Measurements from ENCODE around the gene NIFK.
A peak's percentile ranks its signal among the peaks of the same experiment; 100 is the strongest.
"Not testable (repeated sequence)": the region's sequence is repeated elsewhere in the genome, so short reads cannot be mapped to it uniquely, and the experiment has no call there.

Gene NIFK

DNA sequence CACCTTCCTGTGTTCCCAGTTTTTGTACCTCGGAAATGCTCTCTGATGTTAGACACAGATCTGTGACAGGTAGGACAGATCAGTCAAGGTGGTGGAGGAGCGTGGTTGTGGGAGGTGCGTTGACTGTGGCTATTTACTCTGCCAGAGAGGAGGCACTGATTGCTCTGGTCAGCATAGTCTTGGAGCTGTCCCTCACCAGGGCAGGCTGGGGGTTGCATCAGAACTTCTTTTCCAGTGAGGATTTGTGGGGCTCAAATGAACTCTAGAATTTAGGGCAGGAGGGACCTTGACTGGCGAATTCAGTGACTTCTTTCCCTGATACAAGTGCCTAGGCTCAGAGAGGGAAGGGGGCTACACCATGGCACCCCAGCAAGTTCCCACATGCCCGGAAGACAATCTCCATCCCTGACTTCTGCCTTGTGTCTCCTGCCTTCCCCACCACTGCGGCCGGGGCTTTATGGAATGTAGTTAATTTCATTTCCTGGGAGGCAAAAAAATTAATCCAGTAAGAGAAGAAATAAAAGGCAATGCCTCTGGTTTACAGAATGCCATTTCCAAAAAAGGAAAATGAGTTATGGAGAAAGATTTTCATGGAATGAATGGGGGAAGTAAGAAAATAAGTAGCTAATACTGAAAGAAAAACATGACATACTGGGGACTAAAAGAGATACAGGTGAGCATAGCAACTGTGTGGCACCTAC is 26.1 kb downstream of the NIFK start:
- DNase-seq (no peak), ATAC-seq (no peak)
- Mint-ChIP-seq H3K4me1 (no peaks in the 10 kb centered on the region), H3K4me3 (no peak overlapping the region), H3K27ac (peak overlapping the region in 1 of 2 donors; percentile 59), H3K9me3 (no peaks in the 10 kb centered on the region), H3K27me3 (no peaks in the 10 kb centered on the region)

DNA sequence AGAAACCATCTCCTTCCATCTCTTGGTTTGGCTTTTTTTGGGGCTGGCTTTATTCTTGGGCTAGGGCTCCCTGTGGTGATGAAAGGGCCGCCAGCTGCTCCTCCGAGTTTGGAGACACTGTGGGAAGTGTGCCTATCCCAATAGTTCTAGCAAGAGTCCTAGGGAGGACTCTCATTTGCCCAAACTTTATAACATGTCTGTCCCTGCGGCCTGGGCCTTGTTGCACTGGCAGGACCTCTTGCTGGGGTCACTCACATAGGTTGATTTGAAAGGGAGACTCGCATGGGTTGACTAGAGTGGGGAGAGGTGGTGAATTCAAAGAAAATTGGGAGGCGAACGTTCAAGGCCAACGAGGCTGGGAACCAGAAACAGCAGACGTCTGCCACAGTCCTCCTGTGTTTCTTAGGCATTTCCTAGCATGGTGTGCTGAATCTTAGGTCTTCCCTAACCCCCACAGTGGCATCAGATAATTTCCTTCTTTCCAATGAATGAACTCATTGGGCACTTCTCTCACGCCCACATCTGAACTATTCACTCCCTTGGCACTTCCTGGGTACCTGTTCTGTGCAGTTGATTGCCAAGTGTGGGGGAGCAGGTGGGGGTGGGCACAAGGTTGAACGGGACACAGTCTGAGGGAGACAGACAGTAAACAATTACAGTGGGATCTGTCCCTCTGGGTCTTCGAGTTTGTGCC is 26.8 kb downstream of the NIFK start:
- Mint-ChIP-seq H3K27ac (no peak overlapping the region), H3K4me3 (no peak overlapping the region), H3K27me3 (no peaks in the 10 kb centered on the region), H3K9me3 (no peaks in the 10 kb centered on the region), H3K4me1 (no peaks in the 10 kb centered on the region)
- ATAC-seq (no peak), DNase-seq (no peak)

DNA sequence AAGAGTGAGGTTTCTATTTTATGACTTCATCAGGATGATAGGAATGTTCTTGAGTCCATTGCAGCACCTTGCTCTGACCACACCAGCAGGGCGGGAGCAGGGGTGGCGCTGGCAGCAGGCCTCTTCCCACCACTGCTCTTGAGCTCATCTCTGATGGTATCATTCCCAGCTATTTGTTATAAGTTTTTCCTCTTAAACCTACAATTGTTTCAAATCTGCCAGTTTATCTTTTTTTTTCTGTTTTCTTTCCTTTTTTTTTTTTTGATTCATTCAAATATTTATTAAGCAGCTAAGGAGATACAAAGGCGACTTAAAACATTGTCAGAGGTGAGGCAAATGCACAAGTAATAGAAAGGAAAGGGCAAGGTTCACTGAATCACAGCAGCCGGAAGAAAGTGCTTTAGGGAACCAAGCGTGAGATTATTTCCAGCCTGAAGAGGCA is 28.7 kb downstream of the NIFK start:
- DNase-seq (no peak), ATAC-seq (no peak)
- Mint-ChIP-seq H3K27ac (peak overlapping the region in 1 of 2 donors; percentile 42), H3K4me3 (no peak overlapping the region), H3K9me3 (no peaks in the 10 kb centered on the region), H3K4me1 (no peaks in the 10 kb centered on the region), H3K27me3 (no peaks in the 10 kb centered on the region)

DNA sequence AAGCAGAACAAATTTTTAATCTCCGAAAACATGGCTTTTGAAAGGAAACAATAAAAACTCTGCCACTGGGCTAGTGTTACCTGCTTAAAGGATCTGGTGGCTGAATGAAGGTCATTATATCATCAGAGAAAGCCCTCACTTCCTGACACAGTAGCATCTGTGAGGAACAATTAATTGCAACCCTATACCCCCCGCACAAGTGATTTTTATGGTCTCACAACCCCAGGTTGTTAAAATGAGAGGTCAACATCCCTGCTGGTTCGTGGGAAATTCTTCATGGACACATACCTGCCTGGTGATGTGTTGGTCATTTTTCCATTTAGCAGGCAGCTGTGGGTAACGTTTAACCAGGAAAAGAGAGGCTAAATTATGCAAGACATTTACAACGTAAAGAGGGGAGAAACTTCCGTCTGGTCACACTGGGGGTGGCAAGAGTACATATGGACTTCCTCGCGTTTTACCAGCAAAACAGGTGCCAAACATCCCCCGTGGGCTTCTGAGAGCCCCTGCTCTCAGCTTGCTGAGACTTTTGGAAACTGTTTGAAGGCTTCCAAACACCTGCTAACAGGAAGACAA is 29.2 kb downstream of the NIFK start:
- Mint-ChIP-seq H3K4me1 (no peaks in the 10 kb centered on the region), H3K27me3 (no peaks in the 10 kb centered on the region), H3K4me3 (no peak overlapping the region), H3K9me3 (no peaks in the 10 kb centered on the region), H3K27ac (no peak overlapping the region)
- no peak for DNase-seq
- no peak for ATAC-seq

DNA sequence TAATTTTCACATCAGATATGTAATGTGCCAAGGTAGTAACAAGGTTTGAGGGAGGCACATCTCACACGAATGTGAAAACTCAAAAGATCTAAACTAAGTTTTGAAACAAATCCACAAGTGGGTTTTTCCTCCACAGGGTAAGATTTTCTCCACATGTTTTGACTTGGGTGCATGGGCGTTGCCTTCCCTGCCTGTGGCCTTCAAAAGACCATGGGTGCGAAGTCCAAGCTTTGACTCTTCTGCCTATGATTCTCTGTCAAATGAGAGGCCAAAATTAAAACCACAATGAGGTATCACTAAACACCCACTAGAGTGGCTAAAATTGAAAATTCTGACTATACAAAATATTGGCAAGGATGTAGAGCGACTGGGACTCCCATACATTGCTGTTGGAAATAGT is 30.7 kb downstream of the NIFK start:
- Mint-ChIP-seq H3K4me3 (no peak overlapping the region), H3K4me1 (peaks cover 12% of the 10 kb centered on the region), H3K27me3 (no peaks in the 10 kb centered on the region), H3K9me3 (no peaks in the 10 kb centered on the region), H3K27ac (no peak overlapping the region)
- ATAC-seq: no peak
- DNase-seq: no peak

DNA sequence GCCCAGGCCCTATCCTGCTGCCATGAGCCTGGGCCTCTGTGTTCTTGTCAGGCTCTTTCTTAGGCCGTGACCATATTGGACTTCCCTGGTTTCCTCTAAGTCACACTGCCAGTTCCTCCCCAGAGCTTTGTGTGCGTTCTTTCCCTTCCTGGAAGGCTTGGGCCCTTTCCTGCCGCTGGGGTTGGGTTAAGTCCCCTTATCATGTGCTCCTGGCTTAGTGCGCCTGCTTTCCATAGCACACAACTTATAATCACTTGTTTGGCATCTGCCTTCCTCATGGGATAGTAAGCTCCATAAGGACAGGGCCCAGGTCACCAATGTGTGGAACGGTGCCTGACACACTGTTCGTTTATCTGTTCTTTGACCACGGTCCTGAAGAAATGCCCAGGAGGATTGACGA is 31.3 kb downstream of the NIFK start:
- H3K4me1 Mint-ChIP-seq: peaks cover 18% of the 10 kb centered on the region
- no peaks in the 10 kb centered on the region for H3K27me3 Mint-ChIP-seq
- ATAC-seq (no peak), DNase-seq (no peak)
- H3K4me3 Mint-ChIP-seq: no peak overlapping the region
- no peaks in the 10 kb centered on the region for H3K9me3 Mint-ChIP-seq
- no peak overlapping the region for H3K27ac Mint-ChIP-seq

DNA sequence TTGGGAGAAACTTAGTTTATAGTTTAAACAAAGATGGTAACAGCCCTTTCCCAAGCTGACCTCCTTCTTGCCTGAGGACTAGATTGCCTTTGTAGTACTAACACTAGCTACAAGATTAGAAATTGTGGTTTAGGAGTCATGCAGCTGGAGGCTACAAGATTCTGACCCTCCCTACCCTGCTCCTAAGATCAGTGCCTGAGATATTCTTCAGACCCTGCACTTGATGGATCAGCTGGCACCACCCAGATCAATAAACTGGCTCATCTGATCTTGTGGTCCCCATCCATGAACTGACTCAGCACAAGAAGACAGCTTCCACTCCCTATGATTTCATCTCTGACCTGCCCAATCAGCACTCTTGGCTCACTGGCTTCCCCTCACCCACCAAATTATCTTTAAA is 34.9 kb downstream of the NIFK start:
- Mint-ChIP-seq H3K27ac (peak overlapping the region in 1 of 2 donors; percentile 72), H3K4me1 (peaks cover 41% of the 10 kb centered on the region)
- H3K9me3 Mint-ChIP-seq, H3K27me3 Mint-ChIP-seq, DNase-seq, ATAC-seq, H3K4me3 Mint-ChIP-seq: not testable (repeated sequence)

DNA sequence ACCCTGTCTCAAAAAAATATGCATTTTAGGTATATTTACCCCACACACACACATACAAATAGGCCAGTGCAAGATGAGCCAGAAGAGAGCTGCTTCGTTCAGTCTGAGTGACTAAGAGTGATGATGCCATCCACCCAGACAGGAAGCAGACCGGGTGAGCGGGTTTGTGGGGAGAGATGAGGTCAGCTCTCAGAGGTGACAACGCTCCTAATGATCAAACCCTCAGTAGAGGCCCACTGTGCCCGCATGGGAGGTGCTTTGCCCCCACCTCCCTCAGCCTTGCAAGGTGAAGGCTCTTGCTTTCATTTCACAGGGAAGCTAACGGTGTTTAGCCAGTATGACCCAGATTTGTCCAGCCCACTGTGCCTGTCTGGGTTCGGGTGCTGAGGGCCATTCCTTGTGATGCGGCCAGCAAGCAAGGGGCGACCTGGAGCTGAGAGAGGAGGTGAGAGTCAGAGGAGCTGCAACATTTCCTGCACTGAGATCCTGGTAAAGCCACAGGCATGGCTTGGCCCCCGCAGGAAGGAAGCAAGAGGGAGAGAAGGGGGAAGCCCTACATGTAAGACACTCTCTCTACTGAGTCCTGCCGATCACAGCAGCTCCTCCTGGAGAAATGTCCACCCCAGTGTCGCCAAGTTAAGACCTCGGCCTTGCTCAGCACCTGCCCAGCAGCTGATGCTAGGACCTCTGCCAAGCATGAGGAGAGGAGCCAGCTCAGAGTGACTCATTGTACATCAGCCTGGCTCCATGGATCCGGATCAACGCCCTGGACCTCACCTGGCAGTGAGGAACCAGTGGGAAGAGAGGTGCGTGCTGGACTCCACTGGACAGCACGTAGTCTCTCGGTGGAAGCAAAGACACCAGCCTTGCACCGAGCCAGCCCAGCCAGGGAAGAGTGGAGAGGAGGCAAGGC is 37.0 kb downstream of the NIFK start:
- Mint-ChIP-seq H3K4me1 (peaks cover 41% of the 10 kb centered on the region), H3K27ac (peak overlapping the region; percentile 97 to 98), H3K4me3 (peak overlapping the region; percentile 91 to 92), H3K9me3 (no peaks in the 10 kb centered on the region), H3K27me3 (no peaks in the 10 kb centered on the region)
- peak; percentile 81 to 93 for DNase-seq
- ATAC-seq: peak; percentile 99

DNA sequence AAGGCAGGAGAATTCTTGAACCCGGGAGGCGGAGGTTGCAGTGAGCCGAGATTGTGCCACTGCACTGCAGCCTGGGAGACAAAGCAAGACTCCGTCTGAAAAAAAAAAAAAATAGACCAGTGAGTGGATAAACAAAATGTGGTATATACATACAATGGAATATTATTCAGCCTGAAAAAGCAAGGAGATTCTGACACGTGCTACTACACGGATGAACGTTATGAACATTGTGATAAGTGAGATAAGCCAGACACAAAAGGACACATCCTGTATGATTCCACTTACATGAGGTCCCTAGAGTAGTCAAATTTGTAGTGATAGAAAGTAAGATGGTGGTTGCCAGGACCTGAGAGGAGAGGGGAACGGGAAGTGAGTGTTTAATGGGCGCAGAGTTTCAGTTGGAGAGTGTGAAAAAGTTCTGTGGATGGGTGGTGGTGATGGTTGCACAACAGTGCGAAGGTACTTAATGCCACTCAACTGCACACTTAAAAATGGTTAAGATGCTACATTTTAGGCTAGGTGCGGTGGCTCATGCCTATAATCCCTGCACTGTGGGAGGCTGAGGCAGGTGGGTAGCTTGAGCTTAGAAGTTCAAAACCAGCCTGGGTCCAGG is 38.3 kb downstream of the NIFK start:
- peaks cover 41% of the 10 kb centered on the region for H3K4me1 Mint-ChIP-seq
- H3K9me3 Mint-ChIP-seq: no peaks in the 10 kb centered on the region
- ATAC-seq (peak; percentile 12), DNase-seq (peak in 1 of 2 donors; percentile 30)
- H3K4me3 Mint-ChIP-seq: peak overlapping the region; percentile 2 to 50
- peak overlapping the region in 1 of 2 donors; percentile 57 for H3K27ac Mint-ChIP-seq
- H3K27me3 Mint-ChIP-seq: no peaks in the 10 kb centered on the region

DNA sequence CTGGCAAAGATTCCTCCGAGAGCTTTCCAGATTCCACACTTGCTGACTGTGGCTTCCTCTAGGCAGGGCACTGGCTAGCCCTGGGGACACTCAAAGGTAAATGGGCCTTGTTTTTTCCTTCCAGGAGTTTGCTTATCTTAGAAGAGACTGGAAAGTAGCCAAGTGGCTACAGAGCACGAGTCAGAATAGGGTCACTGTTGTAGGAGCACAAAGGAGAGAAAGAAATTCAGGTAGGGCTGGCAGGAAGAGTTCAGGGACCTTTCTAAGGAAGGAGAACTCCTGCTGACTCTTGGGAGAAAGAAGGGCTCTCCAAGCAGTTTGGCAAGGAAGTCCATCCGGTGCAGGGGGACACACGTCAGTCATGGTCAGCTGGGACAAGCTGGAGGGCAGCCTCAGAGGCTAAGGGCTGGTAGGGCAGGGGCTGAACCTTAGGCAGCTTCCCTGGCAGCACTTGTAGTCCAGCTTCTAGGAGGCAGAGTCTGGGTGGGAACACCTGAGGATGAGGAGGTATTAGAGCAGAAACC is 39.5 kb downstream of the NIFK start:
- Mint-ChIP-seq H3K27ac (peak overlapping the region in 1 of 2 donors; percentile 87), H3K9me3 (no peaks in the 10 kb centered on the region), H3K4me3 (no peak overlapping the region), H3K4me1 (peaks cover 41% of the 10 kb centered on the region), H3K27me3 (no peaks in the 10 kb centered on the region)
- DNase-seq: no peak
- no peak for ATAC-seq

DNA sequence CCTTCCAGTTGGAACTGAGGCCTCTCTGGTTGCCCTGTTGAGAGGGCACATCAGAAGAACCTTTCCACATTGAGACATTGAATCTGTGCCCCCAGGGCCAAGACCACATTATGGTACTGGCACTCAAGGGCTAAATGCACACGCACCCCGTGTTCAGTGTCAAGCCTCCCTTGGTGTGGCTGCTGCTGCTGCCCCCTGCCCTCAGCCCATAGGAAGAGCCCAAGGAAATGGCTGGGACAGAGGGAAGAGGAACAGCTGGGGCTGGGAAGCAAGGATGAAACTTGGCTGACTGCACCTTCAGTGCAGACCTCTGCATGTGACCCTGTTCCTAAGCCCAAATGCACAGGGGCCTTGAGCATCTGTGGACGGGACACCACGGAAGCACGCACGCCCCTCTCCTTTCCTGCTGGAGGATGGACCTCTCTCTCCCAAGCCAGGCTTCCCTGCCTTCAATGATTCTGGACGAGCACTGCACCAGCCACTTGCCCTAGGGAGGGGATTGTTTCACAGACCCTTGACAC is 40.2 kb downstream of the NIFK start:
- Mint-ChIP-seq H3K4me3 (no peak overlapping the region), H3K4me1 (peaks cover 34% of the 10 kb centered on the region), H3K9me3 (no peaks in the 10 kb centered on the region), H3K27ac (no peak overlapping the region), H3K27me3 (no peaks in the 10 kb centered on the region)
- no peak for ATAC-seq
- DNase-seq: no peak

DNA sequence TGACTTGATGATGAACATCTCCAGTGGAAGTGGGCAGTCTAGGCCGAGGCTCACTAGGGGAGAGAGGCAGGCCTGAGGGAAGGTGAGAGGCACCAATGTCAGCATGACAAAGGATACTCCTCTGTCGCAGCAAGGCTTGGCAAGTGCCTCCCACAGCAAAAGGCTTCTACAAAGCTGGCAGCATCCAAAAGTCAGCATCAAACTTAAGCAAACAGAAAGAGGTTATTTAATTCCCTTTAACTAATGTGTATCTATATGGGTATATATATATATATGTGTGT is 41.6 kb downstream of the NIFK start:
- no peak overlapping the region for H3K4me3 Mint-ChIP-seq

DNA sequence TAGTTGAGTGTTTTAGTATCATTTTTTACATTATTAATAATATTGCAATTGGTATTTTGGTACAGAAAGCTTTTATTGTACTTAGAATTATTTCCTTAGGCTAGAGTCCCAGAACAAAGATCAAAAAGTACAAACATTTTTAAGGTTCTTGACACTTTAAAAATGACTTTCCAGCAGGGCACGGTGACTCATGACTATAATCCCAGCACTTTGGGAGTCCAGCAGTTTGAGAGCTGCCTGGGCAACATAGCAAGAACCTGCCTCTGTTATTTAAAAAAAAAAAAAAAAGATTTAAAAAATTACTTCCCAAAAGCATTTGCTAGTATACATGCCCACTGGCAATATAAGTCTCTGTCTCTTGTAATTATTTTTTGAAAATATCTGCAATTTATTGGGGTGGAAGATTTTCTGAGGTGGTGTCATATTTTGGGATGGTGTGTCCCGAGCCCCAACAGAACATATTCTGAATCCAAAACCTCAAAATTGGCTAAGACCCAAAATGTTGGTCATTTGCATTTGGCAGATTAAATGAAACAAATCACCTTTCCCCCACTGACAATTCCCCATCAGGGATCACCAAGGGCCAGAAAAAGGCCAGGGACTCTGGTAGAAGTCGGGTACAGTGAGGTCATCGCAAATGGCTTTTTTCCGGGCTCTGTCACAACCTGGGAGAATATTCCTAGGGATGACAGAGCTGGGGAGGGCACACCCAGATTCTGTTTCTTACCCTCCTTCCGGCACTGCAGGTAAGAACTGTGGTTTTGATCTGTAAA is 42.1 kb downstream of the NIFK start:
- Mint-ChIP-seq H3K9me3 (no peaks in the 10 kb centered on the region), H3K27me3 (no peaks in the 10 kb centered on the region), H3K4me1 (peaks cover 15% of the 10 kb centered on the region), H3K4me3 (no peak overlapping the region), H3K27ac (peak overlapping the region in 1 of 2 donors; percentile 34)
- ATAC-seq: no peak
- DNase-seq: no peak

More for the DNA sequence above, 41.6 kb downstream of the NIFK start:
- DNase-seq: no peak
- Mint-ChIP-seq H3K27ac (peak overlapping the region in 1 of 2 donors; percentile 34), H3K9me3 (no peaks in the 10 kb centered on the region), H3K4me1 (peaks cover 20% of the 10 kb centered on the region), H3K27me3 (no peaks in the 10 kb centered on the region)
- no peak for ATAC-seq

DNA sequence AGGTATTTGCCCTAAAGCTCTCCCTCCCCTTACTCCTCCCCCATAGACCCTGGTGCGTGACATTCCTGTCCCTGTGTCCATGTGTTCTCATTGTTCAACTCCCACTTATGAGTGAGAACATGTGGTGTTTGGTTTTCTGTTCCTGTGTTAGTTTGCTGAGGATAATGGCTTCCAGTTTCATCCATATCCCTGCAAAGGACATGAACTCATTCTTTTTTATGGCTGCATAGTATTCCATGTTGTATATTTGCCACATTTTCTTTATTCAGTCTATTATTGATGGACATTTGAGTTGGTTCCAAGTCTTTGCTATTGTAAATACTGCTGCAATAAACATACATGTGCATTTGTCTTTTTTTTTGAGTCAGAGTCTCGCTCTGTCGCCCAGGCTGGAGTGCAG is 46.1 kb downstream of the NIFK start:
- not testable (repeated sequence) for H3K9me3 Mint-ChIP-seq, DNase-seq, H3K27me3 Mint-ChIP-seq, H3K27ac Mint-ChIP-seq, ATAC-seq, H3K4me3 Mint-ChIP-seq, H3K4me1 Mint-ChIP-seq

Measured in stimulated activated naive CD8-positive, alpha-beta T cell treated with anti-CD3 and anti-CD28 coated beads, Interleukin-15, amount 100 ng/mL, for 72 hours (primary cell).